ENCODE data around the gene SLC46A1. TPM values are rescaled to one million over a fixed set of nuclear protein-coding genes. Genes with fewer than 3 reads are reported as not detected.

Gene SLC46A1
- total and polyA plus RNA-seq, 2 of the 8 experiments (the other 6 are each of a cell fraction or from before 2014, with no cell fraction given): 5.3 to 8.7 TPM

DNA sequence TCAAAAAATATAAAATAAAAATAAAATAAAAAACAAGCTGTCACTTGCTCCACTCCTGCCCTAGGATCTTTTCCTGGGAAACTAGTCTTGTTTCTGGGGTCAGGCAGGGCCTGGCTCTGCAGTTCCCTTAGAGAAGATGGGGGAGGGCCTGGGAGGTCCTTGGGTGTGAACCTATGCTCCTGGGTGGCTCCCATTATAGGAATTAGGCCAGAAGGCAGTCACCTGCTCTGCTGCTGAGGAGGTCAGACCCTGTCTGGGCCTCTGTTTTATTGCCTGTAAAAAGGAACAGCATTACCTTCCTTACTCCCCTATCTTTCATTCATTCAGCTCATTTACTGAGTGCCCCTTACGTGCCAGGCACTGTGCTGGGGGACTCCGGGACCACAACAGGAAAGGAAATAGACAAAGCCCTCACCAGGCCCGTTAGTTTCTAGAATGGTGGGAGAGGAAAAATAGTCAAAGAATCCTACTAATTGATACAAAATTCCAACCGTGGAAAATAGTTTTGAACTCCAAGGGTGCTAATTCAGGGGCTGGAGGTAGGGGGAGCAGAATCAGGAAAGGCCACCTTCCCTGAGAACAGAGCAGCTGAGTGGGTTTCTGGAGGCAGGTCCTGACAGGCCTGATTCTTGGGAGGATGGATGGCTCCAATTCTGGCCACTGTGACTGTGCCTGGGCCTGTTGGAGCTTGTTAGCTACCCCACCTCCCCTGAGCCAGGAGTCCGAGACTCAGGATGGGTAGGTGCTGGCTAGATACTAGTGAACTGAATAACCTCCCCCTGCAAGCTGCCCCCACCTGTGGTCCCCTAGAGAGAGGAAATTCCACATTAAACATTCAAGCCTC, 1.3 kb upstream of the SLC46A1 start (continued):
- TF ChIP-seq RFX5 (IDR thresholded peaks at IDR 0.05; ENCODE audit: borderline replicate concordance, low read depth, low read length) (no peak), SIN3A (conservative IDR thresholded peaks at IDR 0.05 in 1 of 2, IDR thresholded peaks at IDR 0.05 in 1 of 2; ENCODE audit: low read depth in 1 of 2, low read length in 2 of 2) (0 out of 4 replicates have a peak, but pooled peaks of 1 of the 2 experiments have one; percentile 6)
- TF ChIP-seq, protein P1, sequence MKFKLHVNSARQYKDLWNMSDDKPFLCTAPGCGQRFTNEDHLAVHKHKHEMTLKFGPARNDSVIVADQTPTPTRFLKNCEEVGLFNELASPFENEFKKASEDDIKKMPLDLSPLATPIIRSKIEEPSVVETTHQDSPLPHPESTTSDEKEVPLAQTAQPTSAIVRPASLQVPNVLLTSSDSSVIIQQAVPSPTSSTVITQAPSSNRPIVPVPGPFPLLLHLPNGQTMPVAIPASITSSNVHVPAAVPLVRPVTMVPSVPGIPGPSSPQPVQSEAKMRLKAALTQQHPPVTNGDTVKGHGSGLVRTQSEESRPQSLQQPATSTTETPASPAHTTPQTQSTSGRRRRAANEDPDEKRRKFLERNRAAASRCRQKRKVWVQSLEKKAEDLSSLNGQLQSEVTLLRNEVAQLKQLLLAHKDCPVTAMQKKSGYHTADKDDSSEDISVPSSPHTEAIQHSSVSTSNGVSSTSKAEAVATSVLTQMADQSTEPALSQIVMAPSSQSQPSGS (IDR thresholded peaks at IDR 0.05; ENCODE audit: low read length): no peak
- TF ChIP-seq, protein P2, sequence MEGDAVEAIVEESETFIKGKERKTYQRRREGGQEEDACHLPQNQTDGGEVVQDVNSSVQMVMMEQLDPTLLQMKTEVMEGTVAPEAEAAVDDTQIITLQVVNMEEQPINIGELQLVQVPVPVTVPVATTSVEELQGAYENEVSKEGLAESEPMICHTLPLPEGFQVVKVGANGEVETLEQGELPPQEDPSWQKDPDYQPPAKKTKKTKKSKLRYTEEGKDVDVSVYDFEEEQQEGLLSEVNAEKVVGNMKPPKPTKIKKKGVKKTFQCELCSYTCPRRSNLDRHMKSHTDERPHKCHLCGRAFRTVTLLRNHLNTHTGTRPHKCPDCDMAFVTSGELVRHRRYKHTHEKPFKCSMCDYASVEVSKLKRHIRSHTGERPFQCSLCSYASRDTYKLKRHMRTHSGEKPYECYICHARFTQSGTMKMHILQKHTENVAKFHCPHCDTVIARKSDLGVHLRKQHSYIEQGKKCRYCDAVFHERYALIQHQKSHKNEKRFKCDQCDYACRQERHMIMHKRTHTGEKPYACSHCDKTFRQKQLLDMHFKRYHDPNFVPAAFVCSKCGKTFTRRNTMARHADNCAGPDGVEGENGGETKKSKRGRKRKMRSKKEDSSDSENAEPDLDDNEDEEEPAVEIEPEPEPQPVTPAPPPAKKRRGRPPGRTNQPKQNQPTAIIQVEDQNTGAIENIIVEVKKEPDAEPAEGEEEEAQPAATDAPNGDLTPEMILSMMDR (IDR thresholded peaks at IDR 0.05; ENCODE audit: control extremely low read depth in 1 of 3, insufficient read depth in 1 of 3, low read depth in 1 of 3, low read length in 3 of 3): peak in 2 of 3 experiments; percentile 20 to 43; a peak in 2 of 4 replicates
